Measurements from ENCODE around the gene TRIM9. TPM values are rescaled to one million over a fixed set of nuclear protein-coding genes. Genes with fewer than 3 reads are reported as not detected.

The TRIM9 gene
- total RNA-seq, 1 donor from 2014 or later = under 0.01 TPM

- TF ChIP-seq, protein P1, sequence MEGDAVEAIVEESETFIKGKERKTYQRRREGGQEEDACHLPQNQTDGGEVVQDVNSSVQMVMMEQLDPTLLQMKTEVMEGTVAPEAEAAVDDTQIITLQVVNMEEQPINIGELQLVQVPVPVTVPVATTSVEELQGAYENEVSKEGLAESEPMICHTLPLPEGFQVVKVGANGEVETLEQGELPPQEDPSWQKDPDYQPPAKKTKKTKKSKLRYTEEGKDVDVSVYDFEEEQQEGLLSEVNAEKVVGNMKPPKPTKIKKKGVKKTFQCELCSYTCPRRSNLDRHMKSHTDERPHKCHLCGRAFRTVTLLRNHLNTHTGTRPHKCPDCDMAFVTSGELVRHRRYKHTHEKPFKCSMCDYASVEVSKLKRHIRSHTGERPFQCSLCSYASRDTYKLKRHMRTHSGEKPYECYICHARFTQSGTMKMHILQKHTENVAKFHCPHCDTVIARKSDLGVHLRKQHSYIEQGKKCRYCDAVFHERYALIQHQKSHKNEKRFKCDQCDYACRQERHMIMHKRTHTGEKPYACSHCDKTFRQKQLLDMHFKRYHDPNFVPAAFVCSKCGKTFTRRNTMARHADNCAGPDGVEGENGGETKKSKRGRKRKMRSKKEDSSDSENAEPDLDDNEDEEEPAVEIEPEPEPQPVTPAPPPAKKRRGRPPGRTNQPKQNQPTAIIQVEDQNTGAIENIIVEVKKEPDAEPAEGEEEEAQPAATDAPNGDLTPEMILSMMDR (IDR thresholded peaks at IDR 0.05; ENCODE audit: insufficient read depth, low read length, severe bottlenecking) = no peak
- Histone ChIP-seq H3K4me3 (ENCODE audit: low read depth, low read length) (no peak overlapping the region), H3K27me3 (ENCODE audit: control insufficient read depth, insufficient read depth, low read length) (no peaks in the 10 kb centered on the region), H3K36me3 (ENCODE audit: control insufficient read depth, insufficient read depth, low read length) (no peaks in the 10 kb centered on the region)
- FAIRE-seq (no peak), DNase-seq (ENCODE audit: low read depth) (peak; percentile 58)
Measured at GRCh38 chr14:51028851-51029754, 65.8 kb downstream of the TRIM9 start.

DNA sequence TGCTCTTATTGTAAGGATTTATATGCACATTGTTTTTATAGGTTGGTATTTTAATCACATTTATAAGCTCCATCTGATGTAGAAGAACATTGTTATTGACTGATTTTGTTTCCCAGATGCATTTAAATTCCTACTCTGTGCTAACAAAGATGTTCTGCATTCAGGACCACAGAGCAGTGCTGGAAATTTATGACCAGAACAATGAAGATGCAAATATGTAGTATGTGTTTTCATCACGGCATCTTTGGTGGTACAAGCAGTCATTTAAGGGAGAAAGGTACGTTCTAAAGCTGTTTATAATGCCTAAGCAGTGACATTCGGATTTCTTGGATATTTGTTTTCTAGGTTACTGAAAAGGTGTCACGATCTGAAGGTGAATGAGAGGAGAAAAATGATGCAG is 66.5 kb downstream of the TRIM9 start:
- Histone ChIP-seq H3K4me3 (ENCODE audit: low read depth, low read length) (no peak overlapping the region), H3K36me3 (ENCODE audit: control insufficient read depth, insufficient read depth, low read length) (no peaks in the 10 kb centered on the region), H3K27me3 (ENCODE audit: control insufficient read depth, insufficient read depth, low read length) (no peaks in the 10 kb centered on the region)
- DNase-seq (ENCODE audit: low read depth) (no peak), FAIRE-seq (no peak)
- TF ChIP-seq, protein P1 (IDR thresholded peaks at IDR 0.05; ENCODE audit: insufficient read depth, low read length, severe bottlenecking) = no peak

- DNase-seq (ENCODE audit: low read depth) (no peak), FAIRE-seq (no peak)
- Histone ChIP-seq H3K4me3 (ENCODE audit: low read depth, low read length) (no peak overlapping the region), H3K27me3 (ENCODE audit: control insufficient read depth, insufficient read depth, low read length) (no peaks in the 10 kb centered on the region), H3K36me3 (ENCODE audit: control insufficient read depth, insufficient read depth, low read length) (no peaks in the 10 kb centered on the region)
- TF ChIP-seq, protein P1 (IDR thresholded peaks at IDR 0.05; ENCODE audit: insufficient read depth, low read length, severe bottlenecking) = no peak
Measured at GRCh38 chr14:51024377-51024776, 70.5 kb downstream of the TRIM9 start.

DNA sequence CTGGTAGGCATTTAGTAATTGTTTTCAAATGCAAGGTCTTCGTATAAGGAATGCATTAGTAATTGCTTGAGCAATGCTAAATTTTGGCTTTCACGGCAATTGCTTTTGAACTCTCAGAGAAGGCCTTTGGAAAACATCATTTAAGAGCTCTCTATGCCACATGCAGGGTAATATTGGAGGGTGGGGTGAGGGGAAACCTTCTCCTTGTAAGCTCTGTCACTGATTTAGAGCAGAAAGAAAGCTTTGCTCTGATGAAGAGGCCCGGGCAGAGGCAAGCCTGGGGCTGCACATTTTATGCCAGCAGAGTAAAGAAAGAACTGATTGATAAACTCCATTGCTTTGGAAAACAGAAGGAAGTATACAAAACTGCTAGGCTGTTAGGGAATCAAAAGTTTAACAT is 70.9 kb downstream of the TRIM9 start:
- H3K4me3 ChIP-seq (ENCODE audit: low read depth, low read length) = no peak overlapping the region
- TF ChIP-seq, protein P1 (IDR thresholded peaks at IDR 0.05; ENCODE audit: insufficient read depth, low read length, severe bottlenecking) = no peak
- H3K27me3 ChIP-seq (ENCODE audit: control insufficient read depth, insufficient read depth, low read length) = no peaks in the 10 kb centered on the region
- no peaks in the 10 kb centered on the region for H3K36me3 ChIP-seq (ENCODE audit: control insufficient read depth, insufficient read depth, low read length)
- no peak for FAIRE-seq
- DNase-seq (ENCODE audit: low read depth) = no peak

GRCh38 chr14:51022769-51023168 is 72.1 kb downstream of the TRIM9 start:
- DNase-seq (ENCODE audit: low read depth) (no peak), FAIRE-seq (no peak)
- TF ChIP-seq, protein P1 (IDR thresholded peaks at IDR 0.05; ENCODE audit: insufficient read depth, low read length, severe bottlenecking) = no peak

More at GRCh38 chr14:51022769-51023168, 72.1 kb downstream of the TRIM9 start:
- no peak overlapping the region for H3K4me3 ChIP-seq (ENCODE audit: low read depth, low read length)
- H3K27me3 ChIP-seq (ENCODE audit: control insufficient read depth, insufficient read depth, low read length) = no peaks in the 10 kb centered on the region
- no peaks in the 10 kb centered on the region for H3K36me3 ChIP-seq (ENCODE audit: control insufficient read depth, insufficient read depth, low read length)
